Neural crest cell (in vitro differentiated cells): ENCODE results near the gene VN1R5. TPM values are rescaled to one million over a fixed set of nuclear protein-coding genes. Genes with fewer than 3 reads are reported as not detected.
"Not testable (repeated sequence)": the region's sequence is repeated elsewhere in the genome, so short reads cannot be mapped to it uniquely, and the experiment has no call there.

Source experiments
- DNase-seq: peaks from one replicate; pipeline ENCODE4 v3.0.0; 2021; ENCODE audit warnings: low read depth, mixed read lengths, low spot score
- H3K27ac Mint-ChIP-seq: one replicate; pipeline ENCODE4 v1.8.0; 2021; ENCODE audit warnings: mild to moderate bottlenecking, mixed read lengths; ENCODE audit not compliant: unreplicated experiment
- H3K27me3 Mint-ChIP-seq: 2 replicates; pipeline ENCODE4 v1.8.0; 2021; ENCODE audit warnings: low read depth, mild to moderate bottlenecking, mixed read lengths
- H3K36me3 Mint-ChIP-seq: 2 replicates; pipeline ENCODE4 v1.8.0; 2021; ENCODE audit warnings: low read depth, mild to moderate bottlenecking, mixed read lengths
- H3K4me1 Mint-ChIP-seq: 2 replicates; pipeline ENCODE4 v1.8.0; 2021; ENCODE audit warnings: mixed read lengths
- H3K4me3 Mint-ChIP-seq: one replicate; pipeline ENCODE4 v1.8.0; 2021; ENCODE audit warnings: mild to moderate bottlenecking, mixed read lengths
- H3K9me3 Mint-ChIP-seq: 2 replicates; pipeline ENCODE4 v1.8.0; 2021; ENCODE audit warnings: mixed read lengths
- long read RNA-seq: library from polyadenylated mRNA; unstranded; transcript quantifications from one replicate; pipeline ENCODE4 v2.0.0, GENCODE V29; 2020
- total RNA-seq: library from RNA; stranded (reverse); gene quantifications from 2 replicates; pipeline ENCODE4 v1.2.1, GENCODE V29; 2021
- TF ChIP-seq, protein P1 (sequence below): fragments of 200-600 bp; sonication (generic); conservative IDR thresholded peaks from 2 replicates; pipeline ENCODE4 v1.5.0; 2021; ENCODE audit warnings: antibody characterized with exemption, mild to moderate bottlenecking

VN1R5 gene
- total RNA-seq, result not detected in 2 replicates
- long read RNA-seq, result 0 reads

DNA sequence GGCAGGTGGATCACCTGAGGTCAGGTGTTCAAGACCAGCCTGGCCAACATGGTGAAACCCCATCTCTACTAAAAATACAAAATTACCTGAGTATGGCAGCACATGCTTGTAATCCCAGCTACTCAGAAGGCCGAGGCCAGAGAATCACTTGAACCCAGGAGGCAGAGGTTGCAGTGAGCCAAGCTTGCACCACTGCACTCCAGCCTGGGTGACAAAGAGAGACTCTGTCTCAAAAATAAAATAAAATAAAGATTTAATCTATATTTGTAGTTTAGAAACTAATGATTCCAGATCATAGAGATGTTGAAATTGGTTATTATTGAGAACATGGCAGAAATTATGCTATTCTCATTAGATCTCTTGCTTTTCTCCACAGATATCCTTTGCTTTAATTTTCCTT lies at the start of gene VN1R5:
VN1R5 (plus strand) TSS at position 301 of the 400 bp plus-strand sequence.
- H3K27me3 Mint-ChIP-seq, H3K27ac Mint-ChIP-seq, H3K36me3 Mint-ChIP-seq, H3K4me1 Mint-ChIP-seq, DNase-seq, H3K4me3 Mint-ChIP-seq: not testable (repeated sequence)
- H3K9me3 Mint-ChIP-seq, result peaks cover 14% of the 10 kb centered on the region

DNA sequence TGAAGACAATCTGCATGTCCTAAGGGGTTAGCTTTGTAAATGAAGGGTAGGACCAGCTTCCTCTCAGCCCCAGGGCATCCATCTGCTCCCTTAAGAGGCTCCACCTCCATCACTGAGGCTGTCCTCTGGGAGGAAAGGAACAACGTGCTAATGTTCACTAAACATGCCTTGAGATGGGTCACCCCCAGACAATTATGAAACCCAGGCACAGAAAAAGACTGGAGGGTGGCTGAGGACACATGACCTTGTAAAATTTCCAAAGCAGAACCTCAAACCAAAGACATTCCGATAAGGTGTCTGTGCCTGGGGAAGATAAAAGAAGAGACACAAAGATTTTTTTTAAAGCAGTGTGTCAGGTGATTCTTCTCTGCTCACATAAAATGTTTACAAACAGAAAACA lies 46.5 kb upstream of the VN1R5 start:
- Mint-ChIP-seq H3K27me3 (peaks cover 6% of the 10 kb centered on the region), H3K36me3 (peaks cover 8% of the 10 kb centered on the region), H3K9me3 (no peaks in the 10 kb centered on the region), H3K27ac (no peak overlapping the region), H3K4me1 (peaks cover 22% of the 10 kb centered on the region), H3K4me3 (peak overlapping the region; percentile 99)
- no peak for DNase-seq
- TF ChIP-seq, protein P1, sequence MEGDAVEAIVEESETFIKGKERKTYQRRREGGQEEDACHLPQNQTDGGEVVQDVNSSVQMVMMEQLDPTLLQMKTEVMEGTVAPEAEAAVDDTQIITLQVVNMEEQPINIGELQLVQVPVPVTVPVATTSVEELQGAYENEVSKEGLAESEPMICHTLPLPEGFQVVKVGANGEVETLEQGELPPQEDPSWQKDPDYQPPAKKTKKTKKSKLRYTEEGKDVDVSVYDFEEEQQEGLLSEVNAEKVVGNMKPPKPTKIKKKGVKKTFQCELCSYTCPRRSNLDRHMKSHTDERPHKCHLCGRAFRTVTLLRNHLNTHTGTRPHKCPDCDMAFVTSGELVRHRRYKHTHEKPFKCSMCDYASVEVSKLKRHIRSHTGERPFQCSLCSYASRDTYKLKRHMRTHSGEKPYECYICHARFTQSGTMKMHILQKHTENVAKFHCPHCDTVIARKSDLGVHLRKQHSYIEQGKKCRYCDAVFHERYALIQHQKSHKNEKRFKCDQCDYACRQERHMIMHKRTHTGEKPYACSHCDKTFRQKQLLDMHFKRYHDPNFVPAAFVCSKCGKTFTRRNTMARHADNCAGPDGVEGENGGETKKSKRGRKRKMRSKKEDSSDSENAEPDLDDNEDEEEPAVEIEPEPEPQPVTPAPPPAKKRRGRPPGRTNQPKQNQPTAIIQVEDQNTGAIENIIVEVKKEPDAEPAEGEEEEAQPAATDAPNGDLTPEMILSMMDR, result no peak

DNA sequence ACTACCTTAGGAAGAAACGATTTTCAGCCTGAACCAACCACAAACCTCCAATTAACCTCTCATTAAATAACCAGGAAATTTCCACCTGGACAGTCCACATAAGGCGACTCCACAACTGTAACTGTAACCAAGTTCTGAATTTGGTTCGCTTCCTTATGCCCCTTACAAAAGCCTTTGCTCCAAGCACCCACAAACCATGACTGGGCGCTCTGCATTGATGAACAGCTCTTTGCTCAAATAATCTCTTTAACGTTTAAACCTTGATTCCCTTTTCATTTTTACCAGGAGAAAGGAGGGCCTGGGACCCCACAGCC lies 45.9 kb upstream of the VN1R5 start:
- TF ChIP-seq, protein P1, result no peak
- peaks cover 8% of the 10 kb centered on the region for H3K36me3 Mint-ChIP-seq
- peaks cover 10% of the 10 kb centered on the region for H3K27me3 Mint-ChIP-seq
- H3K4me3 Mint-ChIP-seq, result peak overlapping the region; percentile 99
- no peaks in the 10 kb centered on the region for H3K9me3 Mint-ChIP-seq
- peak overlapping the region; percentile 91 for H3K27ac Mint-ChIP-seq
- peaks cover 22% of the 10 kb centered on the region for H3K4me1 Mint-ChIP-seq
- no peak for DNase-seq

DNA sequence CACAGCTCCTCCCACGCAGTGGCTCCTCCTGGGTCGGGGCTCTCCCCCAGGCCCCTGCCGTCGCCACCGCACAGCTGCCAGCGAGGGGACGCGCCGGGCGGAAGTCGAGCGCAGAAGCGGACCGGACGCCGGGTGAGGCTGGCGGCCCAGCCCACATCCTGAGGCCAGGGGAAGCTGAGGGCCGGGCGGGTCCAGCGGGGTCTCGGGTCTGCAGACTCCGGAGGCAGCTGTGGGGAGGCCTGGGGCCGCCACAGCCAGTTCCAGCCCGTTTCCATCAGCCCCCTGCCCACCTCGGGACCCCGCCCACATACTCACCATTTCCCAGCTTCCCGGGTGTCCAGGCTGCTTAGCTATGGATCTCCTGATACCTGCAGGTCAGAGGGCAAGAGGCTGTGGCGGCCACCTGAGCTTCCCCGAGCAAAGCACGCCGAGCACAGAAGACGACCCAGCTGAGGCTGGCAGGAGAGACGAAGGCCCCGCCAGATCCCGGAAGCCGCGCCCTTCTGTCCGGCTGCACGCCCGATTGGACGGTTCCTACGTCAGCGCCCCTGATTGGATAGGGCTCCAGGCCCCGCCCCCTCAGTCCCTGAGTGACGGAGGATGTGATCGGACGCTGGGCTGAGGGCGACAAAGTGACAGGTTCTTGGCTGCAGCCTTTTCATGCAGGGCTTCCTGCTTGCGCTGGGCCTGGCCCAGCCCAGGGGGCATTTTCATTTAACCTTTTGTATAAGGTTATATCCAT lies 45.3 kb upstream of the VN1R5 start:
- TF ChIP-seq, protein P1, result no peak
- peaks cover 8% of the 10 kb centered on the region for H3K36me3 Mint-ChIP-seq
- DNase-seq, result peak; percentile 97
- H3K9me3 Mint-ChIP-seq, result no peaks in the 10 kb centered on the region
- peak overlapping the region; percentile 99 for H3K4me3 Mint-ChIP-seq
- peaks cover 22% of the 10 kb centered on the region for H3K4me1 Mint-ChIP-seq
- H3K27me3 Mint-ChIP-seq, result peaks cover 11% of the 10 kb centered on the region
- H3K27ac Mint-ChIP-seq, result peak overlapping the region; percentile 93

DNA sequence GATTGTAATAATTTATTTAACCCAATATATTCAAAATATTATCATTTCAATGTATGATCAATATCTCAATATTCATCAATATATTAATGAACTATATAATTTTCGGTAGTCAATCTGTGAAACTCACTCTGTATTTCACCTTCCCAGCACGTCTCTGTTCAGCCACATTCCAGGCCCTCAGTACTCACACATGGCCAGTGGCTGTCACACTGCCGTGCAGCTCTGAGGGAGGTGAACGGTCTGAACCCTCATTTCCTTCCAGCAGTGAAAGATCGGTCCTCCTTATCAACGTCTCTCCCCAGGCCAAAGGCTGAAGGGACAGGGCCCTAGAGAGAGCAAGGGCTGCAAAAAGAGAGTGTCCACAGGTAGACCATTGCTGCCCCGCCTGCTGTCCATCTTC lies 44.5 kb upstream of the VN1R5 start:
- Mint-ChIP-seq H3K27ac (no peak overlapping the region), H3K4me1 (peaks cover 22% of the 10 kb centered on the region), H3K9me3 (no peaks in the 10 kb centered on the region), H3K36me3 (peaks cover 4% of the 10 kb centered on the region), H3K27me3 (peaks cover 15% of the 10 kb centered on the region), H3K4me3 (peak overlapping the region; percentile 41)
- TF ChIP-seq, protein P1, result no peak
- no peak for DNase-seq

DNA sequence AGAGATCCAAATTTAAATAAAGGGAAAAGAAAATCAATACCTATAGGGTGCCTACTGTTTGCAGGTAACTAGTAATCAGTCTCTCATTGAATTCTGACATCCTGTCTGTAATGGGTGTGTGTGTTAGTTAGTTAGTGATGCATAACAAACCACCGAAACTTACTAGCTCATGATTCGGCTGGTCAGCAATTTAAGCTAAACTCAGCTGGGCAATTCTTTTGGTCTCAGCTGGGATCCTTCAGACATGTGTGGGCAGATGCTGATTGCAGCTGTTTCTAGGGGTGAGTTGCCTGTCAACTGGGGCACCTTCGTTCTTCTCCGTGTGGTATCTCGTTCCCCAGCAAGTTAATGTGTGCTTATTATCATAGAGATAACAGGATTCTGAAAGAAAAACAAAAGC lies 43.9 kb upstream of the VN1R5 start:
- Mint-ChIP-seq H3K9me3 (no peaks in the 10 kb centered on the region), H3K4me3 (peak overlapping the region; percentile 15), H3K4me1 (peaks cover 22% of the 10 kb centered on the region), H3K36me3 (peaks cover 4% of the 10 kb centered on the region), H3K27me3 (peaks cover 19% of the 10 kb centered on the region), H3K27ac (no peak overlapping the region)
- TF ChIP-seq, protein P1, result no peak
- DNase-seq, result no peak
